H1 (cell line): ENCODE data around the gene GASK1B. TPM values are rescaled to one million over a fixed set of nuclear protein-coding genes. Genes with fewer than 3 reads are reported as not detected.

Experiments
- CTCF ChIA-PET: fragments of 300-600 bp; sonication (Branson Sonifier 250); formaldehyde crosslinking; loops from one replicate; lab custom pipeline; 2021; ENCODE audit not compliant: partially characterized antibody; lab: Charles Lee
- POLR2A ChIA-PET: fragments of 300-600 bp; sonication (Branson Sonifier 250); formaldehyde crosslinking; loops from one replicate; lab custom pipeline; 2021; ENCODE audit warnings: inconsistent platforms; ENCODE audit not compliant: partially characterized antibody; lab: Charles Lee
- DNase-seq, 2 experiments: peaks; one replicate each; pipeline versions ENCODE4 v3.0.0 to v3.0.0-alpha.2; 2010 to 2022; ENCODE audit warnings: low spot score in 2 of 2, low read depth in 1 of 2, mixed read lengths in 1 of 2
- FAIRE-seq: peaks from 2 replicates; lab custom pipeline; 2011; peaks lifted over from hg19 to GRCh38; lab: Jason Lieb, UNC
- H2AFZ ChIP-seq: 2 replicates; pipeline ENCODE4 v1.8.1; 2012; ENCODE audit warnings: low read length, inconsistent platforms
- H2AK5ac ChIP-seq: 2 replicates; pipeline ENCODE4 v1.6.1; 2013; ENCODE audit warnings: low read depth, low read length
- H2BK120ac ChIP-seq: replicated peaks from 2 replicates; pipeline ENCODE3; 2013; ENCODE audit warnings: low read depth, low read length, inconsistent platforms
- H2BK12ac ChIP-seq: 2 replicates; pipeline ENCODE4 v1.6.1; 2013; ENCODE audit warnings: low read depth, low read length
- H2BK15ac ChIP-seq: 2 replicates; pipeline ENCODE4 v1.6.1; 2013; ENCODE audit warnings: low read length
- H2BK20ac ChIP-seq: 2 replicates; pipeline ENCODE4 v1.6.1; 2013; ENCODE audit warnings: low read length
- H2BK5ac ChIP-seq: 2 replicates; pipeline ENCODE4 v1.6.1; 2013; ENCODE audit warnings: low read depth, low read length
- H3K14ac ChIP-seq: 2 replicates; pipeline ENCODE4 v1.6.1; 2013; ENCODE audit warnings: inconsistent platforms; ENCODE audit not compliant: insufficient read length
- H3K18ac ChIP-seq: 2 replicates; pipeline ENCODE4 v1.6.1; 2013; ENCODE audit warnings: low read length; ENCODE audit errors: extremely low read depth
- H3K23ac ChIP-seq: 2 replicates; pipeline ENCODE4 v1.6.1; 2013; ENCODE audit warnings: inconsistent platforms; ENCODE audit not compliant: insufficient read length
- H3K23me2 ChIP-seq: 2 replicates; pipeline ENCODE4 v1.6.1; 2013; ENCODE audit warnings: low read depth, low read length
- H3K27ac ChIP-seq: 2 replicates; pipeline ENCODE4 v1.6.1; 2011; ENCODE audit warnings: low read depth, low read length, inconsistent platforms
- H3K27me3 ChIP-seq, 4 experiments: replicated peaks in 1 of 4; 1 replicate in 1 of 4; 2 replicates in 3 of 4; pipeline versions ENCODE4 v1.6.1 to v1.8.1; 2011 to 2013; ENCODE audit warnings: low read length in 3 of 4, mild to moderate bottlenecking in 3 of 4, inconsistent platforms in 2 of 4, mixed read lengths in 2 of 4, moderate library complexity in 1 of 4; ENCODE audit not compliant: control insufficient read depth in 3 of 4, insufficient read depth in 3 of 4; ENCODE audit errors: extremely low read depth in 1 of 4
- H3K36me3 ChIP-seq, 4 experiments: 2 replicates each; pipeline versions ENCODE4 v1.6.1 to v1.8.1; 2011 to 2013; ENCODE audit warnings: mild to moderate bottlenecking in 4 of 4, low read length in 3 of 4, moderate library complexity in 2 of 4, control low read depth in 1 of 4, inconsistent platforms in 1 of 4; ENCODE audit not compliant: insufficient read depth in 4 of 4, control insufficient read depth in 2 of 4
- H3K4ac ChIP-seq: replicated peaks from 2 replicates; pipeline ENCODE3; 2013; ENCODE audit warnings: low read length, low read depth, mixed read lengths, inconsistent platforms; ENCODE audit not compliant: insufficient read length
- H3K4me1 ChIP-seq, 4 experiments: replicated peaks in 1 of 4; 1 replicate in 1 of 4; 2 replicates in 3 of 4; pipeline versions ENCODE4 v1.6.1 to v1.8.1; 2011 to 2013; ENCODE audit warnings: low read length in 3 of 4, inconsistent platforms in 2 of 4, mixed read lengths in 1 of 4; ENCODE audit not compliant: insufficient read depth in 4 of 4, control insufficient read depth in 3 of 4
- H3K4me2 ChIP-seq, 2 experiments: 2 replicates each; pipeline versions ENCODE4 v1.6.1 to v1.8.1; 2011 to 2013; ENCODE audit warnings: low read depth in 2 of 2, low read length in 2 of 2, control low read depth in 1 of 2, inconsistent platforms in 1 of 2, mild to moderate bottlenecking in 1 of 2; ENCODE audit not compliant: insufficient read depth in 1 of 2
- H3K4me3 ChIP-seq, 4 experiments: fragments of 200-600, 300-600 bp in 1 of 4; sonication (generic), shearing (Covaris generic), sonication (Bioruptor Twin) in 1 of 4; 2 replicates each; pipeline versions ENCODE4 v1.5.1 to v1.8.1; 2011 to 2016; ENCODE audit warnings: low read length in 4 of 4, low read depth in 3 of 4, control low read depth in 2 of 4, inconsistent platforms in 2 of 4, mild to moderate bottlenecking in 2 of 4, mixed read lengths in 1 of 4, moderate library complexity in 1 of 4; ENCODE audit not compliant: insufficient read depth in 2 of 4; ENCODE audit errors: extremely low read depth in 1 of 4
- H3K56ac ChIP-seq: replicated peaks from 2 replicates; pipeline ENCODE3; 2013; ENCODE audit warnings: low read depth, mild to moderate bottlenecking, mixed read lengths, low read length, inconsistent platforms; ENCODE audit not compliant: insufficient read length
- H3K79me1 ChIP-seq: 2 replicates; pipeline ENCODE4 v1.6.1; 2013; ENCODE audit warnings: low read depth, low read length, control low read depth
- H3K79me2 ChIP-seq, 2 experiments: 2 replicates each; pipeline versions ENCODE4 v1.6.1 to v1.8.1; 2012 to 2013; ENCODE audit warnings: low read length in 2 of 2, mild to moderate bottlenecking in 2 of 2, inconsistent platforms in 1 of 2; ENCODE audit not compliant: insufficient read depth in 2 of 2, control insufficient read depth in 1 of 2
- H3K9ac ChIP-seq, 4 experiments: replicated peaks in 1 of 4; 1 replicate in 1 of 4; 2 replicates in 3 of 4; pipeline versions ENCODE4 v1.6.1 to v1.8.1; 2011 to 2013; ENCODE audit warnings: low read depth in 3 of 4, low read length in 3 of 4, control low read depth in 2 of 4, mild to moderate bottlenecking in 2 of 4, moderate library complexity in 2 of 4, inconsistent platforms in 1 of 4; ENCODE audit errors: extremely low read depth in 1 of 4
- H3K9me3 ChIP-seq, 2 experiments: 2 replicates each; pipeline versions ENCODE4 v1.6.1 to v1.8.1; 2012 to 2013; ENCODE audit warnings: mild to moderate bottlenecking in 2 of 2, moderate library complexity in 2 of 2, control low read depth in 1 of 2, inconsistent platforms in 1 of 2, low read depth in 1 of 2, low read length in 1 of 2, mixed read lengths in 1 of 2; ENCODE audit not compliant: insufficient read depth in 2 of 2
- H4K20me1 ChIP-seq, 2 experiments: replicated peaks in 1 of 2; 2 replicates each; pipeline versions ENCODE3 to v1.8.1; 2011 to 2013; ENCODE audit warnings: inconsistent platforms in 2 of 2, low read length in 2 of 2, mild to moderate bottlenecking in 1 of 2; ENCODE audit not compliant: insufficient read depth in 2 of 2, control insufficient read depth in 1 of 2
- H4K5ac ChIP-seq: 2 replicates; pipeline ENCODE4 v1.6.1; 2013; ENCODE audit warnings: low read length, low read depth, mixed read lengths, inconsistent platforms; ENCODE audit not compliant: insufficient read length
- H4K8ac ChIP-seq: 2 replicates; pipeline ENCODE4 v1.8.0; 2013; ENCODE audit warnings: mild to moderate bottlenecking, moderate library complexity, low read length, inconsistent platforms; ENCODE audit not compliant: insufficient read depth; ENCODE audit errors: extremely low read depth
- H4K91ac ChIP-seq: replicated peaks from 2 replicates; pipeline ENCODE3; 2013; ENCODE audit warnings: low read length, mixed read lengths, inconsistent platforms; ENCODE audit not compliant: insufficient read length
- BRCA1 ChIP-seq: IDR thresholded peaks from 2 replicates; pipeline ENCODE4 v1.6.1; 2012; ENCODE audit warnings: low read depth, low read length, improper control_type of control experiment
- WGBS, 2 experiments: shearing (Covaris generic) in 1 of 2; methylation state at CpG; one replicate each; pipeline versions ENCODE4 v1.1.6 to v1.1.7; 2013 to 2015; ENCODE audit warnings: low lambda C conversion rate in 2 of 2, mixed read lengths in 2 of 2, inconsistent platforms in 1 of 2, low coverage in 1 of 2, missing lambda C conversion rate in 1 of 2; ENCODE audit not compliant: insufficient replicate concordance in 2 of 2, insufficient coverage in 1 of 2, insufficient read length in 1 of 2; ENCODE audit errors: extremely low coverage in 1 of 2, missing lambda C conversion rate in 1 of 2; 5-methylcytosine and 5-hydroxymethylcytosine counted together
- polyA plus RNA-seq, 7 experiments: library from polyadenylated mRNA; depleted of rRNA in 3 of 7; stranded (reverse) in 5 of 7; unstranded in 2 of 7; fragments of >200 nt in 5 of 7; fragments of 200-250 nt in 2 of 7; gene quantifications; 1 replicate in 5 of 7; 2 replicates in 1 of 7; 4 replicates in 1 of 7; pipeline versions ENCODE4 v1.2.1 to v1.2.3, GENCODE V29; 2011 to 2013; ENCODE audit warnings: missing spikeins in 2 of 7, mixed read lengths in 2 of 7
- total RNA-seq: library from RNA; stranded (reverse); fragmentation: NEBNext Ultra II Directional; extraction: Animal tissue kit (Norgen Biotek cat#: 25700); gene quantifications from 2 replicates; pipeline ENCODE4 v1.2.1, GENCODE V29; 2021
- TF ChIP-seq, protein P1 (sequence below): IDR thresholded peaks from 2 replicates; pipeline ENCODE4 v1.6.1; 2011; ENCODE audit warnings: low read depth, mild to moderate bottlenecking, low read length; ENCODE audit not compliant: insufficient read depth

Gene GASK1B
- total and polyA plus RNA-seq, 2 of the 8 experiments (the other 6 are each of a cell fraction or from before 2014, with no cell fraction given) = not detected

DNA sequence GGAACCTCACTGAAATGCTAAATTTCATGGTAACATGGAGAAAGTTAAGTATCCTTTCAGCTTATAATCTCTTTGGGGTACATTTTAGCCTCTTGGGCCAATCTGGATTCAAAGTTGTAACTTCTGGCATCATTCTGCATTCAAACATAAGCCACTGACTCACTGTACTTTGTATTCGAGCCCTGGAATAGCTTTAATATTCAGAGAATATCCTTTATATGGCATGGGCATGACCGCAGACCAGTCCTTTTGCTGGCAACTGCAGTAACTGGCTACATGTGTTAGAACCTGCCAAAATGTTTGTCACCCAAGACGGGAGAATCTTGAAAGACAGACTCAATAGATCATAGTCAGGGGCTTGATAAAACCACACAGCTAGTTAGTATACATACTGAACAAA lies 3.3 kb downstream of the GASK1B start:
- no peak overlapping the region for H2BK20ac ChIP-seq
- no peaks in the 10 kb centered on the region for H3K4me1 ChIP-seq
- H4K5ac ChIP-seq = no peak overlapping the region
- no peak overlapping the region for H3K18ac ChIP-seq
- no peak overlapping the region for H3K56ac ChIP-seq
- no peak overlapping the region for H3K4me3 ChIP-seq
- no peak overlapping the region for H4K91ac ChIP-seq
- no peak overlapping the region for H2BK15ac ChIP-seq
- H2BK5ac ChIP-seq = no peak overlapping the region
- no peak overlapping the region for H2AFZ ChIP-seq
- H3K79me1 ChIP-seq = no peaks in the 10 kb centered on the region
- no peak overlapping the region for H2BK120ac ChIP-seq
- CTCF ChIA-PET = interaction anchor here (1.0 to 4.3 kb wide), 14 partner anchors 12 to 457 kb away, joined by 3 to 41 read pairs (median 4); no protein-coding TSS in a partner anchor
- H3K9me3 ChIP-seq = no peaks in the 10 kb centered on the region
- H4K20me1 ChIP-seq = no peaks in the 10 kb centered on the region
- FAIRE-seq = no peak
- no peak overlapping the region for H3K23ac ChIP-seq
- no peak overlapping the region for H4K8ac ChIP-seq
- no peak overlapping the region for H2AK5ac ChIP-seq
- no peak overlapping the region for H2BK12ac ChIP-seq
- H3K36me3 ChIP-seq = no peaks in the 10 kb centered on the region
- H3K14ac ChIP-seq = no peak overlapping the region
- POLR2A ChIA-PET = no interaction called here
- H3K79me2 ChIP-seq = no peaks in the 10 kb centered on the region
- no peak for DNase-seq
- no peak overlapping the region for H3K4ac ChIP-seq
- 85% methylated on average over 3 of the region's 3 CpGs; no CpG with 5 or more reads in 1 of the 2 experiments for WGBS, 2 experiments
- no peak overlapping the region for H3K27ac ChIP-seq
- no peaks in the 10 kb centered on the region for H3K27me3 ChIP-seq
- no peak overlapping the region for H3K4me2 ChIP-seq
- H3K9ac ChIP-seq = no peak overlapping the region
- no peaks in the 10 kb centered on the region for H3K23me2 ChIP-seq
- TF ChIP-seq BRCA1 = no peak
- TF ChIP-seq, protein P1, sequence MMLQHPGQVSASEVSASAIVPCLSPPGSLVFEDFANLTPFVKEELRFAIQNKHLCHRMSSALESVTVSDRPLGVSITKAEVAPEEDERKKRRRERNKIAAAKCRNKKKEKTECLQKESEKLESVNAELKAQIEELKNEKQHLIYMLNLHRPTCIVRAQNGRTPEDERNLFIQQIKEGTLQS = no peak
